Lung (tissue), 13 donors: Measurements from ENCODE around the gene AHCTF1. TPM values are rescaled to one million over a fixed set of nuclear protein-coding genes. Genes with fewer than 3 reads are reported as not detected.

Experiments used
- ATAC-seq: fragments of 200-7000 bp; cut with Tn5 transposase; one replicate; pipeline ENCODE4 v1.9.1; 2020; ENCODE audit warnings: moderate number of reproducible peaks; ENCODE audit not compliant: insufficient read depth, low FRiP score
- DNase-seq, 3 donors: peaks; one replicate each; pipeline ENCODE4 v3.0.0-alpha.2; 2013 to 2017
- H3K27ac ChIP-seq, 2 donors: one replicate each; pipeline ENCODE4 v1.5.1; 2013; ENCODE audit warnings: mild to moderate bottlenecking in 2 of 2, moderate library complexity in 2 of 2, control low read depth in 1 of 2, inconsistent platforms in 1 of 2, low read depth in 1 of 2, low read length in 1 of 2
- H3K27me3 ChIP-seq, 3 donors: one replicate each; pipeline ENCODE4 v1.5.1; 2013; ENCODE audit warnings: low read length in 2 of 3; ENCODE audit not compliant: control insufficient read depth in 3 of 3, insufficient read depth in 3 of 3
- H3K36me3 ChIP-seq, 4 donors: one replicate each; pipeline ENCODE4 v1.5.1; 2013; ENCODE audit warnings: low read length in 4 of 4, mild to moderate bottlenecking in 1 of 4, moderate library complexity in 1 of 4; ENCODE audit not compliant: control insufficient read depth in 4 of 4, insufficient read depth in 4 of 4
- H3K4me1 ChIP-seq, 5 donors: one replicate each; pipeline ENCODE4 v1.5.1; 2013; ENCODE audit warnings: low read length in 5 of 5, mild to moderate bottlenecking in 2 of 5, moderate library complexity in 1 of 5; ENCODE audit not compliant: control insufficient read depth in 5 of 5, insufficient read depth in 5 of 5
- H3K4me3 ChIP-seq: one replicate; pipeline ENCODE4 v1.5.1; 2013; ENCODE audit warnings: mild to moderate bottlenecking, control low read depth, moderate library complexity
- H3K9ac ChIP-seq, 2 donors: one replicate each; pipeline ENCODE4 v1.5.1; 2013; ENCODE audit warnings: low read length in 2 of 2, control low read depth in 1 of 2; ENCODE audit not compliant: insufficient read depth in 1 of 2
- H3K9me3 ChIP-seq, 4 donors: one replicate each; pipeline ENCODE4 v1.5.1; 2013; ENCODE audit warnings: low read length in 3 of 4, mild to moderate bottlenecking in 1 of 4, moderate library complexity in 1 of 4; ENCODE audit not compliant: control insufficient read depth in 4 of 4, insufficient read depth in 3 of 4
- CTCF ChIP-seq: IDR thresholded peaks from 2 replicates; pipeline ENCODE4 v1.5.1; 2012; ENCODE audit warnings: mild to moderate bottlenecking; ENCODE audit errors: control extremely low read depth, extremely low read depth
- WGBS, 2 donors: extraction: QIAGEN DNeasy Blood & Tissue Kit; methylation state at CpG; one replicate each; pipeline ENCODE4 v1.1.7; 2013; 5-methylcytosine and 5-hydroxymethylcytosine counted together
- polyA plus RNA-seq, 2 donors: library from polyadenylated mRNA; stranded (reverse); fragments of 200-250 nt; gene quantifications; one replicate each; pipeline ENCODE4 v1.2.1, GENCODE V29; 2013
- small RNA-seq: library from RNA; depleted of rRNA; stranded (forward); fragments of <200 nt; gene quantifications from one replicate; pipeline ENCODE3, GENCODE V24; 2014; ENCODE audit warnings: low replicate concordance
- total RNA-seq, 2 donors: library from RNA; depleted of rRNA in 1 of 2; stranded (reverse); fragments of >200 nt in 1 of 2; gene quantifications; one replicate each; pipeline ENCODE4 v1.2.1, GENCODE V29; 2014 to 2021
- donor health status: control.
- donor health status: control.
- donor health status: Bipolar disorder and iron deficiency.
- donor health status: healthy.
- donor health status: DM: yes; HTN: yes; CAD: no.

The AHCTF1 gene
- total and polyA plus RNA-seq, 4 donors: 7.9 to 44.3 (median 22.2) TPM

GRCh38 chr1:246789454-246790339, 142.1 kb downstream of the AHCTF1 start:
- no peak overlapping the region for H3K27ac ChIP-seq
- no peak overlapping the region for H3K4me3 ChIP-seq
- H3K4me1 ChIP-seq: peaks cover 0 to 20% (median 4%) of the 10 kb centered on the region in 5 donors
- H3K27me3 ChIP-seq: no peaks in the 10 kb centered on the region
- TF ChIP-seq CTCF: no peak
- H3K9me3 ChIP-seq: peaks cover 0 to 4% (median 2%) of the 10 kb centered on the region in 4 donors
- no peaks in the 10 kb centered on the region for H3K36me3 ChIP-seq
- ATAC-seq (no peak), DNase-seq (no peak)
- 84 to 91% methylated on average over 25 of the region's 25 CpGs for WGBS, 2 donors
- peak overlapping the region in 1 of 2 donors; percentile 29 for H3K9ac ChIP-seq

Small RNA genes within 50 kb of the gene (small RNA-seq; reads per million reads assigned to genes)
- gene AC113174.1 (not detected), gene RF00402 (not detected)

Other genes with a start within 250 kb of the AHCTF1 start
- gene SCCPDH, start 207.5 kb downstream of the AHCTF1 start, total RNA-seq: 10 to 100 TPM; 28.6 to 34.0 TPM
- gene SCCPDH, start 207.5 kb downstream of the AHCTF1 start, polyA plus RNA-seq: 10 to 100 TPM; 14.2 to 21.0 TPM
- gene ZNF695, start 76.1 kb upstream of the AHCTF1 start, total RNA-seq: 1 to 10 TPM in 1 of 2 donors, under 1 TPM in 1; 0.61 to 1.4 TPM
- gene ZNF695, start 76.1 kb upstream of the AHCTF1 start, polyA plus RNA-seq: under 1 TPM in 1 of 2 donors, not detected in 1; 0.23 TPM
- 1 to 10 TPM; 3.3 to 4.6 TPM for gene ZNF670, start 146.9 kb upstream of the AHCTF1 start, total RNA-seq
- gene ZNF670, start 146.9 kb upstream of the AHCTF1 start, polyA plus RNA-seq: 1 to 10 TPM; 1.0 to 2.4 TPM
- 1 to 10 TPM; 6.4 to 7.5 TPM for gene ZNF669, start 172.4 kb upstream of the AHCTF1 start, total RNA-seq
- gene ZNF669, start 172.4 kb upstream of the AHCTF1 start, polyA plus RNA-seq: 1 to 10 TPM; 4.5 to 4.7 TPM
- gene ZNF124, start 240.1 kb upstream of the AHCTF1 start, total RNA-seq: 10 to 100 TPM; 18.9 to 55.1 TPM
- gene ZNF124, start 240.1 kb upstream of the AHCTF1 start, polyA plus RNA-seq: 1 to 10 TPM; 2.1 to 3.0 TPM